ENCODE measurements around the gene RNF44.

Gene RNF44

DNA sequence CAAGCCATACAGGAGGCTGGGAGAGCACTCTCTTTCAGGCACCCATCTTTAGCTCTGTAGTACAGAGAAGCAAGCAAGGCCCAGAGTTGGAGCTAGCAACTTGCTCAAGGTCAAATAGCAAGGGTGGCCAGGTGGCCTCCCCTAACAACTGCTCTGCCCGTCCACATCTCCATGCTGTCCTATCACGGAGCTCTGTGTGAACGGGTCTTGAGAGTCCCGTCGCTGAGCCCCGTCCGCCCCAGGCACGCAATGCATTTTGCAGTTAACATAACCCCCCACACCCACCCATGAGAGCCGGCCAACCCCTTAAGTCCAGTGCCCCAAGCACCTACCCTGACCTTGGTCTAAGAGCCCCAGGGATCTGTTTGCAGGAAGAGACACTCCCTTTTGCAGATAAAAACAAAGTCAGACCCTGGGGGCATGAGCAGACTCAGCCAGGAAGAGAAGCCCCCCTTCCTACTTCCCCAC is 1.5 kb downstream of the RNF44 start:
- no peak for DNase-seq (ENCODE audit: low read depth in 1 of 2, low spot score in 1 of 2)

DNA sequence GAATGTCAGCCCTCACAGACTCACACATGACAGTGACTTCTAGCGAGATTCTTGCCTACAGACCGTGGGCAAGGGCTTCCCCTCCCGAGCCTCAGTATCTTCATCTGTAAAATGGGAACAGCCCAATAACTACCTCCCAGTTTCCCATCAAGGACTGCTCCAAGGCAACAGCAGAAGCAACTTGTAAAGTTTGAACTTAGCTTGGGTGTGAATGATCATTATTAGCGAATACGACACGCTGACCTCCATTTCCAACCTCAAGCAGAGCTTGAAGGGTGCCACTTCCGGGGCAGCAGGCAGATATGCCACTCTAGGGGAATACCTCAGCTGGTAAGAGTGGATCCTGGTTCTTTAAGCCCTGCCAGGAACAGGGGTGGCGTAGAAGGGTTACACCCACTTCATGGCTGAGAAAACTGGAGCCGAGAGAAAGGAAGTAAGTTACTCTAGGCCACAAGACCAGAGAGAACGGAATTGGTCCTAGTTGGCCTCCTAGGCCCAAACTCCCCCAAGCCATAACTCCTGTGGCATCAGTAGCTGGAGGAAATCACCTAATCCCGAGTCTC is 2.0 kb downstream of the RNF44 start:
- DNase-seq (ENCODE audit: low read depth in 1 of 2, low spot score in 1 of 2) = no peak

DNA sequence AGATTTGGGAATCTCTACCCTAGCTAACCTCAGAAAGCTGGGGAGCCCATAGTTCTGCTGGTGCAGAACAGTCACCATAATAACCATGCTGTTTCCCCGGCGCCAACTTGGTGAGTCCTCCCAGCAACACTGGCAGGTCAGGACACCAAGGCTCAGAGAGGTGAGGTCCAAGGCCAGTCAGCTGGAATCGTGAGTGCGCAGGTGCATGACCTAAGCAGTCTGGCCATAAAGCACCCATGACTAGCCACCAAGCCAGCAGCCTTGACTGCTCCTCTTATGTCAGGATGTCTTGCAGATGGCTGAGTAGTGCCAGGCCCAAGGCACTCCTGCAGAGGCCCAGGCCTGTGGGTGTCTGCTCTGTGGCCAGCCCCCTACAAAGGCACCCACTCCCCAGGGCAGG is 2.6 kb downstream of the RNF44 start:
- DNase-seq (ENCODE audit: low read depth in 1 of 2, low spot score in 1 of 2) = no peak

DNA sequence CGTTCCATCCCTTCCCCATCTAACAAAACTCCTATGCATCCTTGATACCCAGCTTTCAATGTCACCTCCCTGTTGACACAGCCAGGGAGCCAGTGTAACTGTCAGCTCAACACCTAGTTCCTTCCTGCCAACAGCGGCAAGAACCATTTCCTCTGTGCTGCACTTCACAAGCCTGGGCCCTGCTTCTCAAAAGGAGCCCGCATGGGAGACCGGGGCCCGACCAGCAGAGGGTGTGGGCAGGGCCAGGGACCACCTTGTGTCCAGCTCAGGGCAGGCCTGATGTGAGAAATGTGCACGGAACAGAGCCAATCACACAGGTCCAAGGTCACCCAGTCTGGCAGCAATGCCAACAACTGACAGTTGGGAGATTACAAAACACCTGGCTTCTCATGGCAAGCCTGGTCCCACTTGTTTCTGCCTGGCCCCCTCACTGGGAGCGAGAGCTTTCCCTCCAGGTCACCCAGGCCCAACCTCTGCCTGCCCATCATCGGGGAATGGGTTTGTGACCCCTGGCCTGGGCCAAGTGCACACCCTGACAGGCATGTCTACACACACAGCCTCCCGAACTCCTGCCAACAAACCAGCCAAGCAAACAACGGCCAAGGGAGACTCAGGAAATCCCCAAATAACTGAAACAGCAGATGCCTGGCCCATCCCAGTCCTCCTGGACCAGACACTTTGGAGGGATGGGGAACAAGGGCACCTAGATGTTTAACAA is 3.1 kb downstream of the RNF44 start:
- no peak for DNase-seq (ENCODE audit: low read depth in 1 of 2, low spot score in 1 of 2)

DNA sequence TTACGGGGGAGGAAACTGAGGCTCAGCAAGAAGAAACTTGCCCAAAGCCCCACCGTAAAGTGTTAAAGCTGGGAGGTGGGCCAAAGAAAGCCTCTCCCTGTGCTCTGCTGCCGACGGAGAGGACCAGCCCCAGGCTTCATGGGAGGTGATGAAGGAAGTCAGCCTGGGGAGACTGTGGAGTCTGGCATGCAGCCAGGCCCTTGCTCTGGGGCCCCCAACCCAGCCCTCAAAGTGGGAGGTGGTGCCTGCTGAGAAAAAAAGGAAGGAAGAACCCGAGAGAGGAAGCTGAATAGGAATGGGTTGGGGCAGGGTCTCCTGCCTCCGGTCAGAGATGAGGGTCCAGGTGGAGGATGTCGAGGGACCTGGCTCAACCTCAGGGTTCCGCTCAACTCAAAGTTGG is 3.8 kb downstream of the RNF44 start:
- no peak for DNase-seq (ENCODE audit: low read depth in 1 of 2, low spot score in 1 of 2)

DNA sequence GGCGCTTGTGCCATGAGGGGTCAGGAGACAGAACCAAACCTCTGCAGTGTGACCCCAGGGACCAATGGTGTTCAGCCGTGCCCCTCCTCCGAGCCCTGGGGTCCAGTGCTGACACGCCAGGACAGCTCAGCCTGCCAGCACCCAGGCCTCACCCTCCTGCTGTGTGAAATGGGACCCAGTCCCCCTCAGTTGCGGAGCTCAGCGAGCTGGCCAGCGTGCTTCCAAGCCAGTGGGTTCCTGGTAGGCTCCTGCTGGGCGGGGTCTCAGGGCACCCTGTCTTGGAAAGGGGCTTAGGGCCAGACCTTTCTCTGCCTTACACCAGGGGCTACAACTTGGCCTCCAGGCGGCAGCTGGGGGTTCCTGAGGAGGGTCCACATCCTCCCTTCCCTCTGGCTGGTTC is 4.4 kb downstream of the RNF44 start:
- no peak for DNase-seq (ENCODE audit: low read depth in 1 of 2, low spot score in 1 of 2)

DNA sequence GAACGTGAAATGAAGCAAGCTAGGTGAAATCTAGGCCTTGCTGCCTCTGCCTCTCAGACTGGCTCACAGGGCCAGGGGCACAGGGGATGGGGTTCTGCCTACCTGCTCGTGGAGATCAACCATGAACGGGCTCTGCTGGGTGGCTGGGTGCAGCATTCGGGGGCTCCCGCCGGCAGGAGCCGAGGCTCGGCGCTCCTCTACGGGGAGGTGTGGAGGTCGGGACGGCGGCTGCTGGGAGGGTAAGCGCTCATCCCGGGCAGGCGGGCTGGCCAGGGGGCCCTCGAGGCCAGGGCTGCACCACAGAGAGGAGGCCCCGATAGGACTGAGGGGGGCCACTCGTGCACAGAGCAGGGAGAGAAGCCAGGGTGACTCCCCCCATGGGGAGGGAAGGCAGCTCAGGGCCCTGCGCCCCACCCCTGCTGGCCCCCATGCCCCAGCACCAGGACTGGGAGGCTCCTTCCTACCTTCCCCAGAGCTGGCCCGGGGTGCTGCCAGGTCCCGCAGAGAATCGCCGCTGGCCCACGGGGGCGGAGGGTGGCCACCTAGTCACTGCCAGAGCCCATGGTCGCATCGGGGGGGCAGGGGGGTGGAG is 5.2 kb downstream of the RNF44 start:
- DNase-seq (ENCODE audit: low read depth in 1 of 2, low spot score in 1 of 2) = no peak

DNA sequence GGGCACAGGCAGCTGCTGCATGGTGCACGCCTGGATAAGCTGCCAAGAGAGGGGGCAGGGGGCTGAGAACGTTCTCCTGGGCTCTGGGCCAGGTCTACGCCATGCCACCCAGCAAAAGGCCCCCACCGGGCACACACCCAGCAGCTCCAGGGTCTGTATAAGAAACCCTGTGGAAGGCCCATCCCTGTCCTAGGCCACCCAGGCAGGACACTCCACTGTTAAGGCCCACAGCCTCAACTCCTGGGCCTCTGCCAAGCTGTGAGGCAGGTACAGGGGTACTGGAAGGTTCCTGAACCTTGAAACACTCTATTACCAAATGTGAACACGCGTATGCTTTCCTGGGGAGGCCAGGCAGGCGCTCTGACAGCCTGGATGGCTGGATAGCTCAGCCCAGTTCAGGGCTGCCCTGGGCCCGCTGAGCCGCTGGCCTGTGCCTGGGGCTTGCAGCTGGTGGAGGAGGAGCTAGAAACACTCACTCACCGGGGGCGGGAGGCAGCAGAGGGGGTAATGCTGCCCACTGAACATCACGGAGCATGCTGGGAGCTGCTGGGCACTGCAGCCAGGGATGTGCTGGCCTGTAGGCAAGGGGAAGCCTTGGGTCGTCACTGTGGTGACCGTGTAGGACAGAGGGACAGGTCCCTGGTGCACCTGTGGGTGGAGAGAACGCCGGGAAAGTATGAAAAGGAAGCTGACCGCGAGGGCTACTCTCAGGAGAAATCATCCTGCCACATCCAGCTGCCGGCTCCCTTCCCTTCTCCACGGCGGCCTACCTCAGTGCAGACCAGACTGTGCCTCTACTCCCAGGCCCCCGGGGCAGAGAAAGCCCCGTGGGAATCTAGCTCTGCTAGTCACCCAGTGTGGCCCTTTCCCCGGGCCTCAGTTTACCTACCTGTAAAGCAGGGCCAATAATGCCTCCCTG is 6.0 kb downstream of the RNF44 start:
- DNase-seq (ENCODE audit: low read depth in 1 of 2, low spot score in 1 of 2) = no peak

DNA sequence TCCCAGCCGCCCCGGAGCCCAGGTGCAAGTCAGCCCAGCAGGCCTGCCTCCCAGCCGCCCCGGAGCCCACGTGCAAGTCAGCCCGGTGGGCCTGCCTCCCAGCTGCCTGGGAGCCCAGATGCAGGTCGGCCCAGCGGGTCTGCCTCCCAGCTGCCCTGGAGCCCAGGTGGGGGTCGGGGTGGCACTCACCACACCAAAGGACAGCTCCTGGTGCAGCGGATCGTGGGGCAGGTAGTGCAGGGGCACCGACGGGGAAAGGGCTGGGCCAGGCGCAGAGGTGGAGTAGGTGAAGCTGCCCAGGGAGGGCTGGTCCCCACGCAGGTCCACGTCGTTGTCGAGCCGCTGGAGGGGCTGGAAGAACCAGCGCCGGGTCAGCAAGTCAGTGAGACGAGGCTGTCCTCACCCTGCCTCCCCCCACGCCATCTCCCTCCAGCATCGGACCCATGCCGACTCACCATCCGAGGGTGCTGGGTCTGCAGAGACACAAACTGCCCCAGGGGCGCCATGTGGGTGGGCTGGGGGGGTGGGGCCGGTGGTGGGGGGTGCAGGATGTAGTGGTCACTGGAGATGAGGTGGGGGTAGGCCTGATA is 6.7 kb downstream of the RNF44 start:
- no peak for DNase-seq (ENCODE audit: low read depth in 1 of 2, low spot score in 1 of 2)

DNA sequence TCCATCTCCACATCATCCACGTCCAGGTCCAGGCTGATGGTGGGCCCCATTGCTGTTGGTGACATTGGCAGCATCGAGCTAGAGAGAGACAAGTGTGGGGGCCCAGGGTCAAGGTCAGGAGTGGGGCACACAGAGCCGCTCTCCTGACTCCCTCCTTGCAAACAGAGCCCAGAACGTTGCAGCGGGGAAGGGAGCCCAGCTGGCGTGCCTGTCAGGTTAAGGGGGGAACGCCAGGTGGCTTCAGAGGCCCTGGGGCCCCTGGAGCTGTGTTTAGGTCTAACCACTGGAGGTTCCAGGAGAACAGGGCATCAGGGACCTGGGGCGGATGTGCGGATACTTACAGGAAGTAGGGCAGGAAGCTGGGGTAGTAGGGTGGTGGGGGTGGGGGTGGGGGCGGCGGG is 7.5 kb downstream of the RNF44 start:
- no peak for DNase-seq (ENCODE audit: low read depth in 1 of 2, low spot score in 1 of 2)

DNA sequence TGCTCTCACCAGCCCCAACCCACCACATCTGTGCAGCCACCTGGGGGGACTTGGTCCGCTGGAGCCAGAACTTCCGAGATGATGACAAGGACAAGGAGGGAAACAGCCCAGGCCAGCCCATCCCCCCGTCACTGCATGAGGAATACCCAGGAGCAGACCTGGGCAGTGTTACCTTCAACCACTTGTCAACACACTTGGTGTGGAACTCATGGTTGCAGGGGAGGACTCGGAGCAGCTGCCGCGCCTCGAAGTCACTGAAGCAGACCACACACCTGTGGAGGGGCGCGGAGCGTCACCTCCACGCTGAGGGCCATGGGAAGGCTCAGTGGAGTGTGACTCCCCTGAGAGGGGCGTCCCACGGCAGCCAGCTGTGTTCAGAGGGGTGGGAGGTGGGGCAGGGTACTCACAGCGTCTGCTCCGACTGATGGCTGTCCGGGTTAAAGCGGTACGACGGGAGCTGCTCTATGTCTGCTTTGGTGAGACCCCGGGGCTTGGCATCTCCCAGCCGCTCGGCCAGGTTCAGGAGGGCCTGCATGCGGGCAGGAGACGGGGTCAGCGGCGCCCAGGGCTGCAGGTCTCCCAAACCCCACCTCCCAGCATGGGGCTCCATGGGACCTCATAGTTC is 8.0 kb downstream of the RNF44 start:
- no peak for DNase-seq (ENCODE audit: low read depth in 1 of 2, low spot score in 1 of 2)

DNA sequence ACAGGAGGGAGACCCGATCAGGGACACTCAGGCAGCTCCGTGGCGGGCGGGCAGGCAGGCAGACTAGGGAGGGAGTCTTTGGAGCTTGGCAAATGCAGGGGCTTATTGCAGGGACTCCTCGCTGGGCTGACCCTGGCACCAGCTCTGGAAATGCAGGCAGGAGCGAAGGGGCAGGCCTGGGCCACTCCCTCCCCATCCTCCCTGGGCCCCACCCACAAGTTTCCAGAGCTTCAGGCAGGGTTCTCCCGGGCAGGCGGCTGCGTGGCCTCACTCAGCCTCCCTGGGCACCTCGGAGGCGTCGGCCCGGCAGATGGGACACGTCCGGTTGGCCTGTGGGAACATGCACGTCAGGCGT is 8.5 kb downstream of the RNF44 start:
- no peak for DNase-seq (ENCODE audit: low read depth in 1 of 2, low spot score in 1 of 2)

DNA sequence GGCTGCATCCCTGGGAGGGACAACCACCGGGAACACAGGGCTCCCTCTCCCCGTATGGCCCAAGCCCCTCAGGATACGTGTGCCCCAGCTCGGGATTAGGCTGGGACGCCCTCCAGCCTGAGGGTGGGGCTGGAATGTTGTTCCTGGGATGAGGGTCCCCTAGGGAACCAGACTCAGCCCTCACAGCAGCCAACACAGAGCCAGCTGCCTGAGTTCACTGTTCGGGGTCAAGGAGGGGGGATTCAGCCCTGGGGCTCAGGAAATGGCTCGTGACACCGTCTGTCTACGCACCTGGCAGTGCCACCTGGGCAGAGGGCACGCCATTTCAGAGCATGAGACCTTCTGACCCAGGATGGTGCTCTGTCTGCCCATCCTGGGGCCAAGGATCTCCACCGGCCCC is 8.9 kb downstream of the RNF44 start:
- DNase-seq (ENCODE audit: low read depth in 1 of 2, low spot score in 1 of 2) = no peak

DNA sequence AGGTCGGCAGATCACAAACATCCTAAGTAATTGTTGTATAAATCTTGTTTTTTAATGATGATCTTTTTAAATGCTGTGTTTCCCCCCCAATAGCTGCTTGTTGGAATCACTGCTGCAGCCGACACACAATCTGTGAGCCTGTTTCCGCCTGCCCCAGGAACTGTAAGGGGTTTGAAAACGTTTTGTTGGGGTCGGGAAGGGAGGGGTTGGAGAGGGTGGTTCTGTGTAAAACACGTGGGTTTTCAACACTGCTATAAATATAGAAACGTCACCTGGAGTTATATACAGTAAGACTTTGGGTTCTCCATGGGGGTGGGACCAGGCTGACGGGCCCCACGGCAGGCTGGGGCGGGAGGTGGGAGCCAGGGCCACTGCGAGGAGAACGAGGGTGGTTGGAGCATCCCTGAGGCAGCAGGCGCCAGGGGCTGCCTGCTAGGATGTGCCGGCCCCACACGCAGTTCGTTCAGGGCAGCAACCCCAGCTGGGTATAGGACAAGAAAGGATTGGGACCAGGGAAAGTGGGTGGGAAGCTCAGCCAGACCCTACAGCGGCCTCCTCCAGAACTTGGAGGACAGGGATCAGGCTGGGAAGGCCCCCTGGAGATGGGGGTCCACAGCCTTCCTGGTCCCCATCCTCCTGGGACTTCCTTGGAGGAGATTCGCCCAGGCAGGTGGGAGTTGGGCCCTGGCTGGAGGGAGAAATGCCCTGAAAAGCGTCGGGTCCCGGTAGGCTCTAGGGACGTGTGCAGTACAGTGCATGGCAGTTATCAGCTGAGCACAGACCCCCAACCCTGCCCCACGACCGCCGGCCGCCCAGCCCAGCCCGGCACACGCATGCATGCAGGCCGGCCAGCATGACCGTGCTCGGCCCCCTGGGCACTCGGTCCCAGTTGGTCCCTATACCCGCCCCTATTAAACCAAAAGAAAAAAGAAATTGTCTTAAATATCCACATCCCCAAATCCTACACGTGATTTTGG is 9.7 kb downstream of the RNF44 start:
- no peak for DNase-seq (ENCODE audit: low read depth in 1 of 2, low spot score in 1 of 2)

DNA sequence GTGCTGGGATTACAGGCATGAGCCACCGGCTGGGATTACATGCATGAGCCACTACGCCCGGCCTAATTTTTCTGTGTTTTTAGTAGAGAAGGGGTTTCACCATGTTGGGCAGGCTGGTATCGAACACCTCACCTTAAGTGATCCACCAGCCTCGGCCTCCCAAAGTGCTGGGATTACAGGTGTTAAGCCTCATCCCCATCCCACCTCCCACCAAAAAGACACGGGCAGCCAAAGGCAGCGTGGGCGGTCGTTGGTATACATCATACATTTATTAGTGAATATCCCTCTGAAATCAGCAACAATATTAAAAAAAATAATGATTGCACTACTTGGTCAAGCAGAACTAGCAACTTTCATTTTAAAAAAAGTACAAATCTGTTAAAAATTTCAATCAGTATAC is 10.7 kb downstream of the RNF44 start:
- DNase-seq (ENCODE audit: low read depth in 1 of 2, low spot score in 1 of 2) = no peak

DNA sequence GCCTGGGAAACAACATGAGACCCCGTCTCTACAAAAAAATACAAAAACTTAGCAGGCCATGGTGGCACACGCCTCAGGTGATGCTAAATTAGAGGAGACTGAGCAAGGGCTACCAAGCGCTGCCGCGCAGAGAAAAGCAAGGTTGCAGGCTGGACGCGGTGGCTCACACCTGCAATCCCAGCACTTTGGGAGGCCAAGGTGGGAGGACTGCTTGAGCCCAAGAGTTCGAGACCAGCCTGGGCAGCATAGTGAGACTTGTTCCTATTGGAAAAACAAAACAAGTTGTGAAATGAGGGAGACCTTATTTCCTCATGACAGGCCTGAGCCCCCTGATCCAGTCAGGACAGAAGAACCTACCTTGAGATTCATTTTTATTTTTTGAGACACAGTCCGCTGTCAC is 11.5 kb downstream of the RNF44 start:
- no peak for DNase-seq (ENCODE audit: low read depth in 1 of 2, low spot score in 1 of 2)

DNA sequence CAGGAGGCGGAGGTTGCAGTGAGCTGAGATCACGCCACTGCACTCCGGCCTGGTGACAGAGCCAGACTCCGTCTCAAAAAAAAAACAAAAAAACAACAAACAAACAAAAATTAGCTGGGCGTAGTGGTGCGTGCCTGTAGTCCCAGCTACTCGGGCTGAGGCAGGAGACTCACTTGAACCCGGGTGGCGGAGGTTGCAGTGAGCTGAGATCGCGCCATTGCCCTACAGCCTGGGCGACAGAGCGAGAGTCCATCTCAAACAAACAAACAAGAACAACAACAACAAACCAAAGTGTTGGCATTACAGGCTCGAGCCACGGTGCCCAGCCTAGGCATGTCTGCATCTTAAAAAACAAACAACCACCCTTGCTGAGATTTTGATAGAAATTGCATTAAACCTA is 12.2 kb downstream of the RNF44 start:
- DNase-seq (ENCODE audit: low read depth in 1 of 2, low spot score in 1 of 2) = no peak

DNA sequence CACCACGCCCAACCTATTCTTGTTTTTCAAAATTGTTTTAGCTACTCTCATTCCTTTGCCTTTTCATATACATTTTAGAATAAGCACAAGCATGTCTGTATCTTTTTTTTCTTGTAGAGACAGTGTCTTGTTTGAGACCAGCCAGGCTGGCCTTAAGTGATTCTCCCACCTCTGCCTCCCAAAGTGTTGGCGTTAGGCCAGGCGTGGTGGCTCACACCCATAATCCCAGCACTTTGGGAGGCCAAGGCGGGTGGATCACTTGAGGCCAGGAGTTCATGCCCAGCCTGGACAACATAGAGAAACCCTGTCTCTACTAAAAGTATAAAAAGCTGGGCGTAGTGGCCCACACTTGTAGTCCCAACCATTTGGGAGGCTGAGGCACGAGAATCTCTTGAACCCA is 13.1 kb downstream of the RNF44 start:
- DNase-seq (ENCODE audit: low read depth in 1 of 2, low spot score in 1 of 2) = no peak

DNA sequence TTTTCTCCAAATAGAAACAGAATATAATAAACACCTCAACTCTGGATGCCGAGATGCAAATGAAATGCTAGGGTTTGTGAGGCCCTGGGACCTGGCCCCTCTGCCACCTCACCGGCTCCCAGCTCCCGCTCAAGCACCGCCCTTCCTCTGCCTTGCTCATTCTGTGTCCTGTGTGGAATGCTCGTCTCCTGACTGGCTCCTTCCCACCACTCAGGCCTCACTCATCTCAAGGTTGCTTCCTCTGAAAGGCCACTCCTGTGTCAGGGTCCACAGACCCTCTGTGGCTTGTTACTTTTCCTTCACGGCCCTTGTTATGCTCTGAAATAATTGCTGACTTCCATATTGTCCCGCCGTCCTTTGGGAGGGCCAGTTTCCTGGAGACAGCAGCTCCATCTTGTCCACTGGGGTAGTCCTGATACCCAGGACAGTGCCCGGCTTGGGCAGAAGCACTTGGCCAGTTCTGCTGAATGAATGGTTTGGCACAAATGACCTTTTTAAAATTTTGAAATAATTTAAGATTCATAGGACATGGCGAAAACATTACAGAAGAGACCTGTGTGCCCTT is 15.4 kb downstream of the RNF44 start:
- DNase-seq (ENCODE audit: low read depth in 1 of 2, low spot score in 1 of 2) = no peak

DNA sequence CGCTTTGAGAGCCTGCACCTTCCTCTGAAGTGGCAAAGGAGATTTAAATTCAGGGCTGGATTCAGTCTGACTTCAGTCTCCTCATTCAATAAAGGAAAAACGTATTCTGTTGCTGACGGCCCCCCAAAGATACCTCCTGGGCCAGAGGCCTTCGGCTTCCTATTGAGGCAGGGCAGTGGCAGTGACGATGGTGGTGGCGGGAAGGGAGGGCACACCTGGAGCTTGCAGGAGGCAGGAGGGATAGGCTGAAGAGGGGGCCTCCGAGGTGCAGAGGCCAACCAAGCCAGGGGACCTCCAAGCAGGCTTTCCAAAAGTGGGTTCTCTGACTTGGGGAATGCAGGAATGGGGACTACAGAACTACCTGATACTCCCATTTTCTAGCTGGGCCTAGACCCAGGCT is 15.9 kb downstream of the RNF44 start:
- no peak for DNase-seq (ENCODE audit: low read depth in 1 of 2, low spot score in 1 of 2)

Data from stimulated activated CD4-positive, alpha-beta T cell treated with anti-CD3 and anti-CD28 coated beads, Interleukin-15, amount 100 ng/mL, for 1 hour (primary cell).